Trophoblast cell (in vitro differentiated cells and primary cell): ENCODE measurements around the gene CHST15.

Source experiments
- DNase-seq, 2 donors: peaks; one replicate each; pipeline ENCODE4 v3.0.0-alpha.2; 2016
- H2AFZ ChIP-seq: 2 replicates; pipeline ENCODE4 v1.6.1; 2013; ENCODE audit warnings: low read length, moderate library complexity, mild to moderate bottlenecking; ENCODE audit not compliant: insufficient read depth, poor library complexity
- H2AK5ac ChIP-seq: 2 replicates; pipeline ENCODE4 v1.6.1; 2013; ENCODE audit warnings: mild to moderate bottlenecking, low read length
- H2BK120ac ChIP-seq: 2 replicates; pipeline ENCODE4 v1.6.1; 2013; ENCODE audit warnings: low read length, mild to moderate bottlenecking, moderate library complexity; ENCODE audit not compliant: insufficient read depth, poor library complexity
- H2BK12ac ChIP-seq: 2 replicates; pipeline ENCODE4 v1.6.1; 2013; ENCODE audit warnings: mild to moderate bottlenecking, low read length, moderate library complexity
- H2BK5ac ChIP-seq: 2 replicates; pipeline ENCODE4 v1.6.1; 2013; ENCODE audit warnings: low read length, low read depth, moderate library complexity, mild to moderate bottlenecking; ENCODE audit not compliant: poor library complexity
- H3K14ac ChIP-seq: 2 replicates; pipeline ENCODE4 v1.6.1; 2013; ENCODE audit warnings: mild to moderate bottlenecking, low read length
- H3K18ac ChIP-seq: 2 replicates; pipeline ENCODE4 v1.6.1; 2013; ENCODE audit warnings: mild to moderate bottlenecking, low read length
- H3K23ac ChIP-seq: 2 replicates; pipeline ENCODE4 v1.6.1; 2013; ENCODE audit warnings: low read length
- H3K27ac ChIP-seq: 2 replicates; pipeline ENCODE4 v1.5.1; 2013; ENCODE audit warnings: low read depth, mild to moderate bottlenecking, inconsistent platforms, low read length, moderate library complexity
- H3K27me3 ChIP-seq: 2 replicates; pipeline ENCODE4 v1.6.1; 2013; ENCODE audit warnings: inconsistent platforms, mild to moderate bottlenecking, low read length, moderate library complexity; ENCODE audit not compliant: insufficient read depth
- H3K36me3 ChIP-seq, 2 experiments: 1 replicate in 1 of 2; 2 replicates in 1 of 2; pipeline ENCODE4 v1.6.1; 2013; ENCODE audit warnings: low read length in 2 of 2, mild to moderate bottlenecking in 2 of 2, moderate library complexity in 1 of 2; ENCODE audit not compliant: insufficient read depth in 2 of 2, control insufficient read depth in 1 of 2
- H3K4ac ChIP-seq: 2 replicates; pipeline ENCODE4 v1.6.1; 2013; ENCODE audit warnings: low read depth, mild to moderate bottlenecking, low read length, moderate library complexity
- H3K4me1 ChIP-seq, 2 experiments: 1 replicate in 1 of 2; 2 replicates in 1 of 2; pipeline ENCODE4 v1.6.1; 2013; ENCODE audit warnings: low read length in 2 of 2, mild to moderate bottlenecking in 2 of 2, moderate library complexity in 1 of 2; ENCODE audit not compliant: insufficient read depth in 2 of 2, control insufficient read depth in 1 of 2
- H3K4me2 ChIP-seq: 2 replicates; pipeline ENCODE4 v1.6.1; 2013; ENCODE audit warnings: inconsistent platforms, mild to moderate bottlenecking, low read length, moderate library complexity
- H3K4me3 ChIP-seq: 2 replicates; pipeline ENCODE4 v1.5.1; 2013; ENCODE audit warnings: mild to moderate bottlenecking, low read depth, low read length, inconsistent platforms
- H3K79me1 ChIP-seq: one replicate; pipeline ENCODE4 v1.6.1; 2013; ENCODE audit warnings: low read length
- H3K79me2 ChIP-seq: 2 replicates; pipeline ENCODE4 v1.6.1; 2013; ENCODE audit warnings: low read length, mild to moderate bottlenecking; ENCODE audit not compliant: control insufficient read depth, insufficient read depth, poor library complexity
- H3K9ac ChIP-seq: 2 replicates; pipeline ENCODE4 v1.6.1; 2013; ENCODE audit warnings: mild to moderate bottlenecking, low read length
- H3K9me3 ChIP-seq: 2 replicates; pipeline ENCODE4 v1.6.1; 2013; ENCODE audit warnings: low read depth, mild to moderate bottlenecking, control low read depth, inconsistent platforms, low read length; ENCODE audit not compliant: insufficient read depth
- H4K12ac ChIP-seq: 2 replicates; pipeline ENCODE4 v1.6.1; 2013; ENCODE audit warnings: low read depth, mild to moderate bottlenecking, low read length, moderate library complexity
- H4K8ac ChIP-seq: 2 replicates; pipeline ENCODE4 v1.6.1; 2013; ENCODE audit warnings: low read depth, mild to moderate bottlenecking, low read length, moderate library complexity
- H4K91ac ChIP-seq: one replicate; pipeline ENCODE4 v1.6.1; 2013; ENCODE audit warnings: low read depth, mild to moderate bottlenecking, low read length, moderate library complexity
- WGBS: extraction: QIAGEN DNeasy Blood & Tissue Kit; methylation state at CpG from one replicate; pipeline ENCODE4 v1.1.7; 2013; ENCODE audit warnings: missing lambda C conversion rate; ENCODE audit not compliant: insufficient read length, insufficient coverage; ENCODE audit errors: extremely low coverage; 5-methylcytosine and 5-hydroxymethylcytosine counted together

The CHST15 gene

GRCh38 chr10:124122211-124122610 is 28.8 kb upstream of the CHST15 start:
- WGBS, result no CpG with 5 or more reads among the region's 13 CpGs
- peaks cover 4% of the 10 kb centered on the region for H3K9me3 ChIP-seq
- no peak overlapping the region for H3K9ac ChIP-seq
- no peak overlapping the region for H3K4ac ChIP-seq
- H3K79me2 ChIP-seq, result no peaks in the 10 kb centered on the region
- no peak overlapping the region for H4K12ac ChIP-seq
- no peak overlapping the region for H3K27ac ChIP-seq
- no peaks in the 10 kb centered on the region for H3K79me1 ChIP-seq
- H3K4me2 ChIP-seq, result no peak overlapping the region
- H3K4me1 ChIP-seq, result no peaks in the 10 kb centered on the region
- H3K23ac ChIP-seq, result no peak overlapping the region
- no peak overlapping the region for H2AK5ac ChIP-seq
- H3K14ac ChIP-seq, result no peak overlapping the region
- H2BK120ac ChIP-seq, result no peak overlapping the region
- no peak overlapping the region for H3K4me3 ChIP-seq
- no peak for DNase-seq
- no peak overlapping the region for H4K8ac ChIP-seq
- no peaks in the 10 kb centered on the region for H3K36me3 ChIP-seq
- no peaks in the 10 kb centered on the region for H3K27me3 ChIP-seq
- no peak overlapping the region for H2AFZ ChIP-seq
- no peak overlapping the region for H4K91ac ChIP-seq
- no peak overlapping the region for H2BK5ac ChIP-seq
- H2BK12ac ChIP-seq, result no peak overlapping the region
- H3K18ac ChIP-seq, result no peak overlapping the region

GRCh38 chr10:124120410-124121061 is 27.1 kb upstream of the CHST15 start:
- Histone ChIP-seq H3K18ac (no peak overlapping the region), H4K91ac (no peak overlapping the region), H3K4me1 (no peaks in the 10 kb centered on the region), H2AFZ (no peak overlapping the region), H3K79me2 (no peaks in the 10 kb centered on the region), H3K14ac (no peak overlapping the region), H2AK5ac (no peak overlapping the region), H2BK120ac (no peak overlapping the region), H4K8ac (no peak overlapping the region), H3K79me1 (no peaks in the 10 kb centered on the region), H3K9me3 (peaks cover 1% of the 10 kb centered on the region), H3K4me3 (peak overlapping the region; percentile 55), H3K23ac (peak overlapping the region; percentile 28), H2BK12ac (no peak overlapping the region), H4K12ac (no peak overlapping the region), H3K4ac (no peak overlapping the region), H3K27me3 (no peaks in the 10 kb centered on the region), H2BK5ac (no peak overlapping the region), H3K36me3 (no peaks in the 10 kb centered on the region), H3K27ac (no peak overlapping the region), H3K4me2 (no peak overlapping the region), H3K9ac (no peak overlapping the region)
- no peak for DNase-seq
- 92% methylated on average over 4 of the region's 4 CpGs for WGBS

GRCh38 chr10:124119946-124120345 is 26.5 kb upstream of the CHST15 start:
- Histone ChIP-seq H3K4me2 (no peak overlapping the region), H4K91ac (no peak overlapping the region), H3K18ac (no peak overlapping the region), H4K12ac (no peak overlapping the region), H2AK5ac (no peak overlapping the region), H3K9ac (no peak overlapping the region), H2BK12ac (no peak overlapping the region), H2AFZ (no peak overlapping the region), H3K4ac (no peak overlapping the region), H2BK120ac (no peak overlapping the region), H3K27ac (no peak overlapping the region), H4K8ac (no peak overlapping the region), H3K79me1 (no peaks in the 10 kb centered on the region), H2BK5ac (no peak overlapping the region), H3K14ac (no peak overlapping the region), H3K4me1 (no peaks in the 10 kb centered on the region), H3K23ac (no peak overlapping the region), H3K4me3 (no peak overlapping the region), H3K9me3 (peaks cover 1% of the 10 kb centered on the region), H3K36me3 (no peaks in the 10 kb centered on the region), H3K27me3 (no peaks in the 10 kb centered on the region), H3K79me2 (no peaks in the 10 kb centered on the region)
- WGBS, result no CpG with 5 or more reads among the region's 11 CpGs
- DNase-seq, result no peak

GRCh38 chr10:124119216-124119615 is 25.8 kb upstream of the CHST15 start:
- Histone ChIP-seq H4K12ac (no peak overlapping the region), H3K14ac (no peak overlapping the region), H4K91ac (no peak overlapping the region), H3K79me1 (no peaks in the 10 kb centered on the region), H3K9me3 (peaks cover 1% of the 10 kb centered on the region), H3K23ac (no peak overlapping the region), H3K9ac (no peak overlapping the region), H3K18ac (no peak overlapping the region), H4K8ac (no peak overlapping the region), H3K4ac (no peak overlapping the region), H3K36me3 (no peaks in the 10 kb centered on the region), H2BK120ac (no peak overlapping the region), H3K79me2 (no peaks in the 10 kb centered on the region), H3K27ac (no peak overlapping the region), H3K4me3 (no peak overlapping the region), H2AFZ (no peak overlapping the region), H2BK5ac (no peak overlapping the region), H3K4me1 (no peaks in the 10 kb centered on the region), H2BK12ac (no peak overlapping the region), H2AK5ac (no peak overlapping the region), H3K27me3 (no peaks in the 10 kb centered on the region), H3K4me2 (no peak overlapping the region)
- no CpG with 5 or more reads among the region's 4 CpGs for WGBS
- DNase-seq, result no peak
